HCT116 (cell line): ENCODE data around the gene BRD4. TPM values are rescaled to one million over a fixed set of nuclear protein-coding genes. Genes with fewer than 3 reads are reported as not detected.

Experiments
- ATAC-seq: fragments of 200-7000 bp; cut with Tn5 transposase; 2 replicates; pipeline ENCODE4 v1.9.1; 2020; ENCODE audit warnings: mild to moderate bottlenecking, moderate library complexity
- BruUV-seq: library from RNA; stranded (reverse); fragments of 400-500 nt; replicated peaks from 2 replicates; lab custom pipeline; 2021; lab: Mats Ljungman, UMichigan
- CTCF ChIA-PET: fragments of 300-600 bp; sonication (Branson Sonifier 250); formaldehyde crosslinking; loops from one replicate; lab custom pipeline; 2021; ENCODE audit warnings: antibody characterized with exemption; lab: Charles Lee
- POLR2A ChIA-PET: fragments of 300-600, 350-600 bp; sonication (Branson Sonifier 250); formaldehyde crosslinking; loops from one replicate; lab custom pipeline; 2021; ENCODE audit warnings: antibody characterized with exemption; lab: Charles Lee
- RAD21 ChIA-PET, 2 experiments: fragments of 300-600 bp; sonication (Branson Sonifier 250); formaldehyde crosslinking; loops; one replicate each; lab custom pipeline; 2023; ENCODE audit warnings: low total read pairs in 2 of 2; ENCODE audit not compliant: uncharacterized antibody in 2 of 2, unreplicated experiment in 2 of 2, low non-redundant PET in 1 of 2; lab: Charles Lee
- DNase-seq: peaks from one replicate; pipeline ENCODE4 v3.0.0-alpha.2; 2010; ENCODE audit warnings: low read depth, low spot score
- H2AFZ ChIP-seq: fragments of 200-600 bp; shearing (Covaris generic), sonication (generic); 2 replicates; pipeline ENCODE4 v1.6.1; 2017; ENCODE audit warnings: low read depth, mixed run types, mixed read lengths, antibody characterized with exemption, low read length; ENCODE audit not compliant: poor library complexity, severe bottlenecking
- H3K27ac ChIP-seq: 2 replicates; pipeline ENCODE4 v1.5.1; 2012; ENCODE audit warnings: low read depth, low read length
- H3K27me3 ChIP-seq: fragments of 200-600 bp; sonication (generic); 2 replicates; pipeline ENCODE4 v1.6.1; 2016; ENCODE audit warnings: mixed run types, low read length, mixed read lengths; ENCODE audit not compliant: insufficient read depth
- H3K36me3 ChIP-seq, 2 experiments: fragments of 200-500 bp in 1 of 2; fragments of 200-600 bp in 1 of 2; sonication (Bioruptor generic) in 1 of 2; sonication (generic) in 1 of 2; 2 replicates each; pipeline versions ENCODE4 v1.5.1 to v1.6.1; 2014 to 2016; ENCODE audit warnings: low read length in 2 of 2, inconsistent platforms in 1 of 2, mixed read lengths in 1 of 2, mixed run types in 1 of 2; ENCODE audit not compliant: insufficient read depth in 2 of 2, control insufficient read depth in 1 of 2
- H3K4me1 ChIP-seq, 2 experiments: fragments of 200-600 bp in 1 of 2; sonication (generic) in 1 of 2; 2 replicates each; pipeline versions ENCODE4 v1.5.1 to v1.6.1; 2012 to 2017; ENCODE audit warnings: low read length in 2 of 2, inconsistent platforms in 1 of 2, mild to moderate bottlenecking in 1 of 2, mixed read lengths in 1 of 2, mixed run types in 1 of 2, moderate library complexity in 1 of 2; ENCODE audit not compliant: insufficient read depth in 2 of 2, control insufficient read depth in 1 of 2
- H3K4me2 ChIP-seq: fragments of 200-600 bp; sonication (generic); 2 replicates; pipeline ENCODE4 v1.6.1; 2017; ENCODE audit warnings: mixed run types, low read length, mixed read lengths
- H3K4me3 ChIP-seq, 2 experiments: fragments of 200-600 bp in 1 of 2; sonication (generic) in 1 of 2; replicated peaks in 1 of 2; 2 replicates each; pipeline ENCODE4 v1.5.1; 2011 to 2016; ENCODE audit warnings: low read length in 2 of 2, control low read depth in 1 of 2, low read depth in 1 of 2, mild to moderate bottlenecking in 1 of 2, mixed read lengths in 1 of 2, mixed run types in 1 of 2
- H3K79me2 ChIP-seq: fragments of 200-600 bp; sonication (generic); 2 replicates; pipeline ENCODE4 v1.6.1; 2017; ENCODE audit warnings: mild to moderate bottlenecking, mixed run types, low read length, moderate library complexity, mixed read lengths; ENCODE audit not compliant: insufficient read depth
- H3K9ac ChIP-seq: fragments of 200-600 bp; sonication (generic); 2 replicates; pipeline ENCODE4 v1.6.1; 2016; ENCODE audit warnings: low read length, mixed read lengths
- H3K9me2 ChIP-seq: fragments of 200-600 bp; sonication (generic), shearing (Covaris generic); 2 replicates; pipeline ENCODE4 v1.6.1; 2017; ENCODE audit warnings: mixed run types, mild to moderate bottlenecking, moderate library complexity; ENCODE audit not compliant: insufficient read depth
- H3K9me3 ChIP-seq, 2 experiments: fragments of 200-500 bp in 1 of 2; fragments of 200-600 bp in 1 of 2; sonication (Bioruptor generic) in 1 of 2; sonication (generic) in 1 of 2; 2 replicates each; pipeline ENCODE4 v1.6.1; 2014 to 2017; ENCODE audit warnings: low read length in 2 of 2, mixed read lengths in 2 of 2, inconsistent platforms in 1 of 2, low read depth in 1 of 2, mild to moderate bottlenecking in 1 of 2, mixed run types in 1 of 2, moderate library complexity in 1 of 2; ENCODE audit not compliant: control insufficient read depth in 1 of 2, insufficient read depth in 1 of 2
- H4K20me1 ChIP-seq: fragments of 200-600 bp; sonication (generic), shearing (Covaris generic); 2 replicates; pipeline ENCODE4 v1.6.1; 2017; ENCODE audit warnings: mixed run types, mild to moderate bottlenecking, moderate library complexity; ENCODE audit not compliant: insufficient read depth
- CEBPB ChIP-seq: IDR thresholded peaks from 2 replicates; pipeline ENCODE4 v1.6.1; 2012; ENCODE audit warnings: low read depth
- EGR1 ChIP-seq: IDR thresholded peaks from 2 replicates; pipeline ENCODE4 v1.6.1; 2012; ENCODE audit warnings: low read depth
- ELF1 ChIP-seq: IDR thresholded peaks from 2 replicates; pipeline ENCODE4 v1.6.1; 2012; ENCODE audit warnings: low read depth, borderline replicate concordance
- FOSL1 ChIP-seq: IDR thresholded peaks from 2 replicates; pipeline ENCODE4 v1.6.1; 2012; ENCODE audit warnings: low read depth
- JUND ChIP-seq: IDR thresholded peaks from 2 replicates; pipeline ENCODE4 v1.6.1; 2012
- POLR2A ChIP-seq: IDR thresholded peaks from 2 replicates; pipeline ENCODE4 v1.7.0; 2011; ENCODE audit warnings: borderline replicate concordance; ENCODE audit not compliant: insufficient read depth, insufficient read length; ENCODE audit errors: extremely low read depth
- POLR2AphosphoS5 ChIP-seq: IDR thresholded peaks from 2 replicates; pipeline ENCODE4 v1.6.1; 2011; ENCODE audit warnings: mild to moderate bottlenecking, low read depth, low read length, moderate library complexity
- SIN3A ChIP-seq: IDR thresholded peaks from 2 replicates; pipeline ENCODE4 v1.6.1; 2012; ENCODE audit warnings: low read depth
- SP1 ChIP-seq: IDR thresholded peaks from 2 replicates; pipeline ENCODE4 v1.6.1; 2012; ENCODE audit warnings: low read depth
- SRF ChIP-seq: IDR thresholded peaks from 2 replicates; pipeline ENCODE4 v1.6.1; 2012; ENCODE audit warnings: low read depth
- TCF7L2 ChIP-seq: IDR thresholded peaks from 2 replicates; pipeline ENCODE4 v1.7.0; 2011; ENCODE audit warnings: borderline replicate concordance, inconsistent platforms; ENCODE audit not compliant: insufficient read depth, insufficient read length; ENCODE audit errors: extremely low read depth
- ZFX ChIP-seq: fragments of 450-650 bp; IDR thresholded peaks from 2 replicates; pipeline ENCODE4 v1.6.1; 2017
- ZNF274 ChIP-seq: fragments of 200-500 bp; sonication (Bioruptor generic); IDR thresholded peaks from 2 replicates; pipeline ENCODE4 v1.6.1; 2014; ENCODE audit warnings: mild to moderate bottlenecking, low read depth, low read length, inconsistent platforms
- intact Hi-C: fragments of 100-400 bp; cut with micrococcal nuclease; formaldehyde crosslinking; loops from 2 replicates; pipeline ENCODE4 v1.10.0; 2022
- total RNA-seq: library from RNA; stranded (reverse); gene quantifications from one replicate; pipeline ENCODE4 v1.2.1, GENCODE V29; 2021; ENCODE audit not compliant: unreplicated experiment
- TF ChIP-seq, protein P1 (sequence below), 3 experiments: fragments of 200-600 bp in 1 of 3; sonication (generic) in 1 of 3; IDR thresholded peaks in 2 of 3; conservative IDR thresholded peaks in 1 of 3; 2 replicates each; pipeline ENCODE4 v1.5.1; 2012 to 2017; ENCODE audit warnings: low read depth in 2 of 3, low read length in 2 of 3, antibody characterized with exemption in 1 of 3, borderline replicate concordance in 1 of 3, control low read depth in 1 of 3, mild to moderate bottlenecking in 1 of 3, mixed read lengths in 1 of 3, mixed run types in 1 of 3, moderate library complexity in 1 of 3; ENCODE audit not compliant: insufficient read depth in 1 of 3
- TF ChIP-seq, protein P2 (sequence below): IDR thresholded peaks from 2 replicates; pipeline ENCODE4 v1.6.1; 2012

Gene BRD4
- total RNA-seq, 1 experiment from 2014 or later, result 52.9 TPM

DNA sequence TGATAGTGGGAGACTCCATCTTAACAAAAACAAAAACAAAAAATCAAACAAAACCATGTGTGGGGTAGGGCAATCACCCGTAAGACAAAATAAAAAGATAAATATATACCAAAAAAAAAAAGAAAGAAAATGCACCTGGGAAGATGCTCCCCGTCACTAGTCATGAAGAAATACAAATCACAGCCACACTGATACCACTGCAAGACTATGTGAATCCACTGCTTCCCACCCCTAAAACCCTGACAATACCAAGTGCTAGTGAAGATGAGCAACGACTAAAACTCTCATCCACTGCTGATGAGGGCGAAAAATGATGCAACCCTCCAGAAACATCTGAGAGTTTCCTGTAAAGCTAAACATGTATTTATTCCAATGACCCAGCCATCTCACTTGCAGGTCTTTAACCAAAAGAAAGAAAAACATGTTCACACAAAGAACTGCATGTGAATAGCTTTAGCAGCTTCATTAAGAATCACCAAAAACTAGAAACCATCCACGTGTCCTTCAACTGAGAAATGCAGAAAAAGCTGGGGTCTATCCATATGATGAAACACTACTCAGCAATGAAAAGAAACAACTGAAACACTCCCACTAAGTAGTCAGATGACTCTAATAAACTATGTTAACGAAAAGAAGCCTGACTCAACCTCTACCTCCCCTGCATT, 31.7 kb downstream of the BRD4 start:
- TSS peak; percentile 75 for BruUV-seq
- peaks cover 16% of the 10 kb centered on the region; the same call in 1 of the 2 replicates for H4K20me1 ChIP-seq
- intact Hi-C loops, result no loop called here
- no peak overlapping the region for H3K9ac ChIP-seq
- TF ChIP-seq CEBPB (peak; percentile 81), ELF1 (no peak), POLR2AphosphoS5 (no peak), ZFX (no peak), FOSL1 (no peak), SP1 (peak; percentile 31; the same call in 1 of the 2 replicates), JUND (0 out of 2 replicates have a peak, but pooled peaks have one; percentile 5), EGR1 (no peak), SIN3A (no peak), SRF (no peak), TCF7L2 (no peak), POLR2A (no peak), ZNF274 (no peak)
- TF ChIP-seq, protein P1, sequence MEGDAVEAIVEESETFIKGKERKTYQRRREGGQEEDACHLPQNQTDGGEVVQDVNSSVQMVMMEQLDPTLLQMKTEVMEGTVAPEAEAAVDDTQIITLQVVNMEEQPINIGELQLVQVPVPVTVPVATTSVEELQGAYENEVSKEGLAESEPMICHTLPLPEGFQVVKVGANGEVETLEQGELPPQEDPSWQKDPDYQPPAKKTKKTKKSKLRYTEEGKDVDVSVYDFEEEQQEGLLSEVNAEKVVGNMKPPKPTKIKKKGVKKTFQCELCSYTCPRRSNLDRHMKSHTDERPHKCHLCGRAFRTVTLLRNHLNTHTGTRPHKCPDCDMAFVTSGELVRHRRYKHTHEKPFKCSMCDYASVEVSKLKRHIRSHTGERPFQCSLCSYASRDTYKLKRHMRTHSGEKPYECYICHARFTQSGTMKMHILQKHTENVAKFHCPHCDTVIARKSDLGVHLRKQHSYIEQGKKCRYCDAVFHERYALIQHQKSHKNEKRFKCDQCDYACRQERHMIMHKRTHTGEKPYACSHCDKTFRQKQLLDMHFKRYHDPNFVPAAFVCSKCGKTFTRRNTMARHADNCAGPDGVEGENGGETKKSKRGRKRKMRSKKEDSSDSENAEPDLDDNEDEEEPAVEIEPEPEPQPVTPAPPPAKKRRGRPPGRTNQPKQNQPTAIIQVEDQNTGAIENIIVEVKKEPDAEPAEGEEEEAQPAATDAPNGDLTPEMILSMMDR (IDR thresholded peaks at IDR 0.05 in 2 of 3, conservative IDR thresholded peaks at IDR 0.05 in 1 of 3; ENCODE audit: borderline replicate concordance in 1 of 3, insufficient read depth in 1 of 3, low read depth in 2 of 3, low read length in 2 of 3), result no peak
- TF ChIP-seq, protein P2, sequence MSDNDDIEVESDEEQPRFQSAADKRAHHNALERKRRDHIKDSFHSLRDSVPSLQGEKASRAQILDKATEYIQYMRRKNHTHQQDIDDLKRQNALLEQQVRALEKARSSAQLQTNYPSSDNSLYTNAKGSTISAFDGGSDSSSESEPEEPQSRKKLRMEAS, result 0 out of 2 replicates have a peak, but pooled peaks have one; percentile 21
- H3K9me3 ChIP-seq, result 0 out of 4 replicates have a peak, but pooled peaks cover 0 to 2% of the 10 kb centered on the region in 2 experiments
- no peaks in the 10 kb centered on the region for H3K27me3 ChIP-seq
- no peaks in the 10 kb centered on the region for H3K9me2 ChIP-seq
- H3K4me3 ChIP-seq, result no peak overlapping the region
- POLR2A ChIA-PET, result interaction anchor here (0.8 to 1.2 kb wide), 2 partner anchors 78 to 180 kb away, joined by 3 read pairs; no protein-coding TSS in a partner anchor
- no peaks in the 10 kb centered on the region for H3K36me3 ChIP-seq
- H2AFZ ChIP-seq, result no peak overlapping the region
- no peak for DNase-seq
- H3K4me2 ChIP-seq, result no peak overlapping the region
- ATAC-seq, result no peak
- peaks cover 0 to 4% of the 10 kb centered on the region in 2 experiments; a peak in 2 of 4 replicates for H3K4me1 ChIP-seq
- no peak overlapping the region for H3K27ac ChIP-seq
- CTCF ChIA-PET, result no interaction called here
- RAD21 ChIA-PET, result no interaction called here
- H3K79me2 ChIP-seq, result peaks cover 96% of the 10 kb centered on the region
